Esophagus muscularis mucosa (tissue), 4 donors: Measurements from ENCODE around the gene MUC20. TPM values are rescaled to one million over a fixed set of nuclear protein-coding genes. Genes with fewer than 3 reads are reported as not detected.

ENCODE experiments used
- DNase-seq: peaks from one replicate; pipeline ENCODE4 v3.0.0-alpha.2; 2017; ENCODE audit errors: extremely low spot score
- H3K27ac ChIP-seq, 4 donors: fragments of 200-600 bp; sonication (generic); replicated peaks in 1 of 4; 1 replicate in 3 of 4; 2 replicates in 1 of 4; pipeline ENCODE4 v1.5.1; 2016 to 2019; ENCODE audit warnings: mild to moderate bottlenecking in 1 of 4
- H3K27me3 ChIP-seq, 4 donors: fragments of 200-600 bp; sonication (generic); one replicate each; pipeline versions ENCODE4 v1.5.1 to v1.6.0; 2016 to 2019
- H3K36me3 ChIP-seq, 4 donors: fragments of 200-600 bp; sonication (generic); one replicate each; pipeline ENCODE4 v1.5.1; 2016 to 2019
- H3K4me1 ChIP-seq, 4 donors: fragments of 200-600 bp; sonication (generic); one replicate each; pipeline ENCODE4 v1.5.1; 2016 to 2019
- H3K4me3 ChIP-seq, 4 donors: fragments of 200-600 bp; sonication (generic); 1 replicate in 2 of 4; 2 replicates in 2 of 4; pipeline ENCODE4 v1.5.1; 2016 to 2019; ENCODE audit warnings: mild to moderate bottlenecking in 4 of 4, moderate library complexity in 1 of 4
- H3K9me3 ChIP-seq, 4 donors: fragments of 200-600 bp; sonication (generic); 1 replicate in 3 of 4; 2 replicates in 1 of 4; pipeline ENCODE4 v1.5.1; 2016 to 2019
- EP300 ChIP-seq: sonication (generic); formaldehyde crosslinking; IDR thresholded peaks from one replicate; pipeline ENCODE4 v1.6.1; 2017; ENCODE audit warnings: antibody characterized with exemption
- POLR2A ChIP-seq: fragments of 450-650 bp; IDR thresholded peaks from one replicate; pipeline ENCODE4 v1.6.1; 2017; ENCODE audit warnings: antibody characterized with exemption, moderate library complexity, mild to moderate bottlenecking, low read depth
- POLR2AphosphoS5 ChIP-seq, 2 donors: sonication (generic); formaldehyde crosslinking; IDR thresholded peaks; one replicate each; pipeline ENCODE4 v1.6.1; 2017; ENCODE audit warnings: antibody characterized with exemption in 2 of 2
- WGBS: methylation state at CpG from one replicate; pipeline ENCODE4 v1.1.5; 2018; 5-methylcytosine and 5-hydroxymethylcytosine counted together
- intact Hi-C: fragments of 100-400 bp; cut with DNase I; formaldehyde crosslinking; loops from one replicate; pipeline ENCODE4 v1.15.1; 2023
- total RNA-seq, 4 donors: library from RNA; depleted of rRNA; stranded (reverse); fragments of >200 nt; gene quantifications; one replicate each; pipeline versions ENCODE4 v1.1.0 to v1.2.1, GENCODE V29; 2016
- TF ChIP-seq, protein P1 (sequence below), 3 experiments: fragments of 200-600 bp in 2 of 3; fragments of 450-650 bp in 1 of 3; sonication (generic) in 2 of 3; IDR thresholded peaks; one replicate each; pipeline ENCODE4 v1.5.1; 2017 to 2019; ENCODE audit warnings: antibody characterized with exemption in 3 of 3, mild to moderate bottlenecking in 2 of 3, moderate library complexity in 1 of 3

Gene MUC20
- total RNA-seq, 4 donors from 2014 or later, result 2.5 to 10.0 (median 4.7) TPM

DNA sequence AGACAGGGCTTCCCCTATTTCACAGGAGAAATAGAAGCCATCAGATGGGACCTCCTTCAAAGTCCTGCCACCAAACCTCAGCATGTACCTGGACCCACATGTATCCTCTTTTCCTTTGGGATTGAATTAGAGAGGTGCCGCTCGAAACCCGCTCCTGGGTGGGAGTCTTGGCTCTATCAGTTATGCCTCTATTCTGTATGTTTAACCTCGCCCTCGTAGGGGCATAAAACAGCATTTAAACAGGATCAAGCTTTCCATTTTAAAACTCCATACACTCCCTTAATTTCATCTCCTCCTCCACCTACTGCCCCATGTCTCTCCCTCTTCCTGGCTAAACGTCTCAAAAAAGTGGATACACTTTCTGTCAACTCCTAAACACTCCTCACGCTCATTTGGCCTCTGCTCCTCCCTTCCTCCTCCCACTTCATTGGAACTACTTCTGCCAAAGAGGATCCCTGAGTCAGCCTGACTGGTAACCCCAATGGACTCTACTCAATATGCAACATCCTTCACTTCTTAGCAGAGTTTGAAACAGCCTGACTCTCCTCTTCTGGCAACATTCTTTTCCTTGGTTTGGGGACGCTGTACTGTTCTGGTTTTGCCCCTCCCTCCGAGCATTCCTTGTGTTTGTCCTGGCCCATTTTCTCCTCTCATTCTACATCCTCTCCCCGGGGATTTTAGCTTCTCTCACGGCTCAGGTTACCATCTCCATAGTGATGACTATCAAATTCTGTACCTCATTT is 23.0 kb upstream of the MUC20 start:
- peaks cover 0 to 60% (median 48%) of the 10 kb centered on the region in 4 donors for H3K36me3 ChIP-seq
- no peak overlapping the region for H3K4me3 ChIP-seq
- TF ChIP-seq, protein P1, sequence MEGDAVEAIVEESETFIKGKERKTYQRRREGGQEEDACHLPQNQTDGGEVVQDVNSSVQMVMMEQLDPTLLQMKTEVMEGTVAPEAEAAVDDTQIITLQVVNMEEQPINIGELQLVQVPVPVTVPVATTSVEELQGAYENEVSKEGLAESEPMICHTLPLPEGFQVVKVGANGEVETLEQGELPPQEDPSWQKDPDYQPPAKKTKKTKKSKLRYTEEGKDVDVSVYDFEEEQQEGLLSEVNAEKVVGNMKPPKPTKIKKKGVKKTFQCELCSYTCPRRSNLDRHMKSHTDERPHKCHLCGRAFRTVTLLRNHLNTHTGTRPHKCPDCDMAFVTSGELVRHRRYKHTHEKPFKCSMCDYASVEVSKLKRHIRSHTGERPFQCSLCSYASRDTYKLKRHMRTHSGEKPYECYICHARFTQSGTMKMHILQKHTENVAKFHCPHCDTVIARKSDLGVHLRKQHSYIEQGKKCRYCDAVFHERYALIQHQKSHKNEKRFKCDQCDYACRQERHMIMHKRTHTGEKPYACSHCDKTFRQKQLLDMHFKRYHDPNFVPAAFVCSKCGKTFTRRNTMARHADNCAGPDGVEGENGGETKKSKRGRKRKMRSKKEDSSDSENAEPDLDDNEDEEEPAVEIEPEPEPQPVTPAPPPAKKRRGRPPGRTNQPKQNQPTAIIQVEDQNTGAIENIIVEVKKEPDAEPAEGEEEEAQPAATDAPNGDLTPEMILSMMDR (IDR thresholded peaks at IDR 0.05), result no peak
- TF ChIP-seq POLR2AphosphoS5 (IDR thresholded peaks at IDR 0.05) (no peak), POLR2A (no peak), EP300 (no peak)
- H3K27me3 ChIP-seq, result no peaks in the 10 kb centered on the region
- H3K9me3 ChIP-seq, result no peaks in the 10 kb centered on the region
- intact Hi-C loops, result no loop called here
- H3K27ac ChIP-seq, result peak overlapping the region in 2 of 4 donors; percentile 1 to 2
- peaks cover 0 to 16% (median 4%) of the 10 kb centered on the region in 4 donors for H3K4me1 ChIP-seq
- 63% methylated on average over 11 of the region's 11 CpGs for WGBS
- peak; percentile 93 for DNase-seq

- Histone ChIP-seq H3K4me1 (peaks cover 0 to 16% (median 4%) of the 10 kb centered on the region in 4 donors), H3K27me3 (no peaks in the 10 kb centered on the region), H3K9me3 (no peaks in the 10 kb centered on the region), H3K4me3 (no peak overlapping the region), H3K36me3 (peaks cover 0 to 55% (median 42%) of the 10 kb centered on the region in 4 donors), H3K27ac (peak overlapping the region in 2 of 4 donors; percentile 1 to 2)
- WGBS, result 90% methylated on average over 4 of the region's 4 CpGs
- intact Hi-C loops, result no loop called here
- no peak for DNase-seq
- TF ChIP-seq, protein P1 (IDR thresholded peaks at IDR 0.05), result no peak
- no peak for TF ChIP-seq EP300
- no peak for TF ChIP-seq POLR2AphosphoS5 (IDR thresholded peaks at IDR 0.05)
- TF ChIP-seq POLR2A, result no peak
Observed at GRCh38 chr3:195698325-195698646, 22.5 kb upstream of the MUC20 start.

DNA sequence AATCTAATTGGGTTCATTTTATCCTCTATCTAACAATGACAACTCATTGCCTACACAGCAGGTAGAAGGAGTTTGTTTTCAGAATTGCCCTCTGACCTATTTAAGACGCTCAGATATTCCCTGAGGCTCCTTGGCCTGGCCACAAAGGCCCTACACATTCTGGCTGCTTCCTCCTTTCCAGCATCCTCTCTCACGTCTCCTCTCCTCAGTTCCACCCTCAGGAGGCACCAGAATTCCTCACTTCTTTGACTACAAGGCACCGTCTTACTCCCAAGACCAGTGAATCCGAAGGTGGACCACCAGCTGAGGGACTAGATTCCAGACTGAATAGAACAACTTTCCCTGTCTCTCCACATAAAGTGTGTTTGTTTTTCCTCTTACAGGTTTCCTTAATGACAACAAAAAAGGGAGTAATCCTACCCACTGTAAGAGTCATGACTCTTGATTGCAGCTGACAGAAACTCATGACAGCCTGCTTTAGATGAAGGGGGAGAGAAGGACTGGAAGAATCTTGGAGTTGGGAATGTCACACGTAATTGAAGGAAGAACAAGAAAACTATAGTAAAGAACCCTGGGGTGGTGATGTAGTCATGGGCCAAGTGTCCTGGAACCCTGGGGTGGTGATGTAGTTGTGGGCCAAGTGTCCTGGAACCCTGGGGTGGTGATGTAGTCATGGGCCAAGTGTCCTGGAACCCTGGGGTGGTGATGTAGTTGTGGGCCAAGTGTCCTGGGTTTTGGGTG is 22.0 kb upstream of the MUC20 start:
- no peaks in the 10 kb centered on the region for H3K9me3 ChIP-seq
- peak; percentile 93 for DNase-seq
- H3K36me3 ChIP-seq, result peaks cover 0 to 50% (median 37%) of the 10 kb centered on the region in 4 donors
- H3K27me3 ChIP-seq, result no peaks in the 10 kb centered on the region
- intact Hi-C loops, result no loop called here
- H3K27ac ChIP-seq, result peak overlapping the region in 2 of 4 donors; percentile 1 to 2
- no peak for TF ChIP-seq POLR2AphosphoS5 (IDR thresholded peaks at IDR 0.05)
- TF ChIP-seq, protein P1 (IDR thresholded peaks at IDR 0.05), result no peak
- TF ChIP-seq POLR2A, result no peak
- no peak for TF ChIP-seq EP300
- peaks cover 0 to 16% (median 4%) of the 10 kb centered on the region in 4 donors for H3K4me1 ChIP-seq
- 73% methylated on average over 5 of the region's 5 CpGs for WGBS
- no peak overlapping the region for H3K4me3 ChIP-seq

GRCh38 chr3:195699388-195699771 is 21.4 kb upstream of the MUC20 start:
- Histone ChIP-seq H3K27me3 (no peaks in the 10 kb centered on the region), H3K4me1 (peaks cover 0 to 16% (median 4%) of the 10 kb centered on the region in 4 donors), H3K27ac (no peak overlapping the region), H3K36me3 (peaks cover 0 to 44% (median 31%) of the 10 kb centered on the region in 4 donors), H3K4me3 (no peak overlapping the region), H3K9me3 (no peaks in the 10 kb centered on the region)
- intact Hi-C loops, result no loop called here
- no peak for DNase-seq
- TF ChIP-seq POLR2AphosphoS5 (IDR thresholded peaks at IDR 0.05) (no peak), POLR2A (no peak), EP300 (no peak)
- TF ChIP-seq, protein P1 (IDR thresholded peaks at IDR 0.05), result no peak
- WGBS, result 90% methylated on average over 2 of the region's 2 CpGs
